ENCODE data around the gene RNF17.

- TF ChIP-seq POLR2AphosphoS5 (IDR thresholded peaks at IDR 0.05) (peak; percentile 70 to 96 (median 85)), POLR2A (IDR thresholded peaks at IDR 0.05) (peak in 2 of 4 donors; percentile 38 to 74), CTCF (IDR thresholded peaks at IDR 0.05) (peak in 1 of 7 experiments; percentile 33), EP300 (IDR thresholded peaks at IDR 0.05) (no peak)
These were observed 159.0 kb downstream of the RNF17 start for GRCh38 chr13:24922745-24923591.

All from stomach (tissue), 4 donors.